GM12872 (cell line): ENCODE results near the gene CTBP2.

Experiments used
- CTCF ChIP-seq: IDR thresholded peaks from 3 replicates; pipeline ENCODE4 v1.5.1; 2011; ENCODE audit warnings: low read depth, mild to moderate bottlenecking, low read length, moderate library complexity; ENCODE audit not compliant: insufficient read depth

Gene CTBP2

GRCh38 chr10:125122566-125122965 lies 37.8 kb downstream of the CTBP2 start:
- no peak for TF ChIP-seq CTCF

- no peak for TF ChIP-seq CTCF
These were observed 39.4 kb downstream of the CTBP2 start for GRCh38 chr10:125121003-125121402.

GRCh38 chr10:125120053-125120710 lies 40.2 kb downstream of the CTBP2 start:
- no peak for TF ChIP-seq CTCF

- TF ChIP-seq CTCF, result no peak
These were observed 41.7 kb downstream of the CTBP2 start for GRCh38 chr10:125118701-125119100.

GRCh38 chr10:125118011-125118611 lies 42.3 kb downstream of the CTBP2 start:
- TF ChIP-seq CTCF, result no peak

GRCh38 chr10:125116652-125117310 lies 43.6 kb downstream of the CTBP2 start:
- TF ChIP-seq CTCF, result no peak

- no peak for TF ChIP-seq CTCF
These were observed 44.2 kb downstream of the CTBP2 start for GRCh38 chr10:125116041-125116649.
